Uterus (tissue), 2 donors: ENCODE measurements around the gene PRRC2B.

ENCODE experiments used
- CTCF ChIP-seq, 4 experiments: fragments of 200-600 bp in 2 of 4; fragments of 450-650 bp in 2 of 4; sonication (generic) in 2 of 4; IDR thresholded peaks; one replicate each; pipeline ENCODE4 v1.5.1; 2016 to 2019; ENCODE audit warnings: antibody characterized with exemption in 4 of 4, mild to moderate bottlenecking in 2 of 4, moderate library complexity in 1 of 4
- POLR2A ChIP-seq, 2 donors: fragments of 450-650 bp; IDR thresholded peaks; one replicate each; pipeline ENCODE4 v1.6.1; 2016; ENCODE audit warnings: antibody characterized with exemption in 2 of 2, mild to moderate bottlenecking in 1 of 2, moderate library complexity in 1 of 2

- TF ChIP-seq CTCF (IDR thresholded peaks at IDR 0.05) (no peak), POLR2A (IDR thresholded peaks at IDR 0.05) (no peak)
These were observed 79.5 kb downstream of the PRRC2B start for GRCh38 chr9:131473198-131473885.
